Measurements from ENCODE around the gene VPS72.
A peak's percentile ranks its signal among the peaks of the same experiment; 100 is the strongest.
"Not testable (repeated sequence)": the region's sequence is repeated elsewhere in the genome, so short reads cannot be mapped to it uniquely, and the experiment has no call there.

Gene VPS72

GRCh38 chr1:151189637-151190445 lies at the start of gene VPS72:
Gene VPS72 (minus strand): TSS chr1:151190197. CDS start chr1:151190121, 76 bp downstream.
- DNase-seq (ENCODE audit: low read depth in 3 of 3): peak; percentile 73 to 85 (median 77)

- DNase-seq (ENCODE audit: low read depth in 3 of 3): no peak
These were observed 48.4 kb upstream of the VPS72 start for GRCh38 chr1:151238467-151238739.

GRCh38 chr1:151237678-151238466 lies 47.9 kb upstream of the VPS72 start:
- DNase-seq (ENCODE audit: low read depth in 3 of 3): no peak

- no peak for DNase-seq (ENCODE audit: low read depth in 3 of 3)
These were observed 45.2 kb upstream of the VPS72 start for GRCh38 chr1:151235235-151235634.

GRCh38 chr1:151222130-151222529 lies 32.1 kb upstream of the VPS72 start:
- no peak for DNase-seq (ENCODE audit: low read depth in 3 of 3)

- no peak for DNase-seq (ENCODE audit: low read depth in 3 of 3)
These were observed 31.6 kb upstream of the VPS72 start for GRCh38 chr1:151221616-151222015.

- DNase-seq (ENCODE audit: low read depth in 3 of 3): no peak
These were observed 23.6 kb upstream of the VPS72 start for GRCh38 chr1:151213560-151213959.

GRCh38 chr1:151211972-151212705 lies 22.1 kb upstream of the VPS72 start:
- no peak for DNase-seq (ENCODE audit: low read depth in 3 of 3)

GRCh38 chr1:151210830-151211229 lies 20.8 kb upstream of the VPS72 start:
- DNase-seq (ENCODE audit: low read depth in 3 of 3): no peak

- not testable (repeated sequence) for DNase-seq (ENCODE audit: low read depth in 3 of 3)
These were observed 15.5 kb upstream of the VPS72 start for GRCh38 chr1:151205381-151205965.

- DNase-seq (ENCODE audit: low read depth in 3 of 3): no peak
These were observed 10.0 kb upstream of the VPS72 start for GRCh38 chr1:151199873-151200581.

- DNase-seq (ENCODE audit: low read depth in 3 of 3): peak; percentile 98 to 99 (median 98)
These were observed 8.5 kb upstream of the VPS72 start, which contains the start of gene PIP5K1A for GRCh38 chr1:151198254-151199127. Gene PIP5K1A (plus strand): TSS chr1:151198552. CDS start chr1:151198997, 445 bp downstream.

GRCh38 chr1:151197863-151198253 lies 7.9 kb upstream of the VPS72 start:
- DNase-seq (ENCODE audit: low read depth in 3 of 3): no peak

- peak in 2 of 3 experiments; percentile 30 to 47 for DNase-seq (ENCODE audit: low read depth in 3 of 3)
These were observed 6.3 kb upstream of the VPS72 start for GRCh38 chr1:151196292-151196800.

GRCh38 chr1:151194894-151195594 lies 5.0 kb upstream of the VPS72 start:
- not testable (repeated sequence) for DNase-seq (ENCODE audit: low read depth in 3 of 3)

- DNase-seq (ENCODE audit: low read depth in 3 of 3): no peak
These were observed 3.9 kb upstream of the VPS72 start for GRCh38 chr1:151193856-151194255.

- DNase-seq (ENCODE audit: low read depth in 3 of 3): no peak
These were observed 3.3 kb upstream of the VPS72 start for GRCh38 chr1:151193304-151193703.

GRCh38 chr1:151192047-151192446 lies 2.0 kb upstream of the VPS72 start:
- DNase-seq (ENCODE audit: low read depth in 3 of 3): no peak

- not testable (repeated sequence) for DNase-seq (ENCODE audit: low read depth in 3 of 3)
These were observed 1.3 kb downstream of the VPS72 start for GRCh38 chr1:151188667-151189066.

Data from stimulated activated CD4-positive, alpha-beta T cell treated with anti-CD3 and anti-CD28 coated beads, TNF-alpha, amount 100 ng/mL, for 24 hours (primary cell).